Osteocyte (in vitro differentiated cells): ENCODE measurements around the gene CNTN5. TPM values are rescaled to one million over a fixed set of nuclear protein-coding genes. Genes with fewer than 3 reads are reported as not detected.

Experiments used
- DNase-seq: peaks from one replicate; pipeline ENCODE4 v3.0.0; 2021; ENCODE audit warnings: mixed read lengths; ENCODE audit not compliant: unreplicated experiment; ENCODE audit errors: extremely low spot score
- H3K27ac Mint-ChIP-seq: one replicate; pipeline ENCODE4 v1.8.0; 2021; ENCODE audit warnings: mild to moderate bottlenecking, mixed read lengths; ENCODE audit not compliant: unreplicated experiment
- H3K27me3 Mint-ChIP-seq: one replicate; pipeline ENCODE4 v1.8.0; 2021; ENCODE audit warnings: mixed read lengths; ENCODE audit not compliant: unreplicated experiment
- H3K36me3 Mint-ChIP-seq: one replicate; pipeline ENCODE4 v1.8.0; 2021; ENCODE audit warnings: mixed read lengths; ENCODE audit not compliant: unreplicated experiment
- H3K4me1 Mint-ChIP-seq: one replicate; pipeline ENCODE4 v1.8.0; 2021; ENCODE audit warnings: mixed read lengths; ENCODE audit not compliant: unreplicated experiment
- H3K4me3 Mint-ChIP-seq: one replicate; pipeline ENCODE4 v1.8.0; 2021; ENCODE audit warnings: mild to moderate bottlenecking, moderate library complexity, mixed read lengths; ENCODE audit not compliant: unreplicated experiment
- H3K9me3 Mint-ChIP-seq: one replicate; pipeline ENCODE4 v1.8.0; 2021; ENCODE audit warnings: mixed read lengths; ENCODE audit not compliant: unreplicated experiment
- total RNA-seq: library from RNA; stranded (reverse); gene quantifications from 2 replicates; pipeline ENCODE4 v1.2.1, GENCODE V29; 2021
- TF ChIP-seq, protein P1 (sequence below): fragments of 200-600 bp; sonication (generic); IDR thresholded peaks from 2 replicates; pipeline ENCODE4 v1.5.0; 2021; ENCODE audit warnings: antibody characterized with exemption, mild to moderate bottlenecking, moderate library complexity

Gene CNTN5
- total RNA-seq, 1 donor from 2014 or later, result 0.30 TPM

DNA sequence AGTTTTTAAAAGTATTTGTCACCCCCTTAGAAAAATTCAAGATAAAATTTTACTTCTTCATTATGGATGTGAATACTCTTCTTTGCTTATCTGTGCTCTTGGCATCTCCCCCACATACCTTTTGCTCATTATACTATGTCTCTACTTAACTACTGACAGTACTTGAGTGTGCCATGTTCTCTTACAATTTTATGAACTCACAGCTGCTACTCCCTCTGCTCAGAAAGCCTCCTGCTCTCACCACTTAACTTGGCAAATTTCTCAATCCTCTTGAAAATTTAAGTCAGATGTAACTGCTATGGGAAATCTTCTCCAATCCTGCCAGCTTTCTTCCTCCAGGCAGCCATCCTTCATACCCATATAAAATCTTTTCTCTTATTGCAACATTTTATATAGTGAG, 163.4 kb downstream of the CNTN5 start:
- TF ChIP-seq, protein P1, sequence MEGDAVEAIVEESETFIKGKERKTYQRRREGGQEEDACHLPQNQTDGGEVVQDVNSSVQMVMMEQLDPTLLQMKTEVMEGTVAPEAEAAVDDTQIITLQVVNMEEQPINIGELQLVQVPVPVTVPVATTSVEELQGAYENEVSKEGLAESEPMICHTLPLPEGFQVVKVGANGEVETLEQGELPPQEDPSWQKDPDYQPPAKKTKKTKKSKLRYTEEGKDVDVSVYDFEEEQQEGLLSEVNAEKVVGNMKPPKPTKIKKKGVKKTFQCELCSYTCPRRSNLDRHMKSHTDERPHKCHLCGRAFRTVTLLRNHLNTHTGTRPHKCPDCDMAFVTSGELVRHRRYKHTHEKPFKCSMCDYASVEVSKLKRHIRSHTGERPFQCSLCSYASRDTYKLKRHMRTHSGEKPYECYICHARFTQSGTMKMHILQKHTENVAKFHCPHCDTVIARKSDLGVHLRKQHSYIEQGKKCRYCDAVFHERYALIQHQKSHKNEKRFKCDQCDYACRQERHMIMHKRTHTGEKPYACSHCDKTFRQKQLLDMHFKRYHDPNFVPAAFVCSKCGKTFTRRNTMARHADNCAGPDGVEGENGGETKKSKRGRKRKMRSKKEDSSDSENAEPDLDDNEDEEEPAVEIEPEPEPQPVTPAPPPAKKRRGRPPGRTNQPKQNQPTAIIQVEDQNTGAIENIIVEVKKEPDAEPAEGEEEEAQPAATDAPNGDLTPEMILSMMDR, result no peak
- Mint-ChIP-seq H3K36me3 (no peaks in the 10 kb centered on the region), H3K9me3 (no peaks in the 10 kb centered on the region), H3K27me3 (peaks cover 11% of the 10 kb centered on the region), H3K4me1 (no peaks in the 10 kb centered on the region), H3K4me3 (no peak overlapping the region), H3K27ac (no peak overlapping the region)
- no peak for DNase-seq

DNA sequence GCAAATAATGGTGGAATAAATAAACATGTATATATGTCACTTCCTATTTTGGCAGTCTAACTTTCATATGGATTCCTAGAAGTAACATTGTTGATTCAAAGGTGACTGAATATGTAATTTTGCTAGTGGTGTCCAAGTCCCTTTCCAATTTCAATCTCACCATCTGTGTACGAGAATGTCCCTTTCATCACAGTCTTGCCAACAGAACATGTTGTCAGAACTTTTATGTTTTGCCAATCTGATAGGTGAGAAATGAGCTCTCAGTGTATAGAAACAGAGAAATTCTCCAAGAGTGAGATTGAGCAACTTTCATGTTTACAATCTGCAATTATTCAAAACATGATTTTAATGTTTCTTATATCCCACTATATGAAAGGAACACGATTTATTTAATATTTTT, 167.5 kb downstream of the CNTN5 start:
- Mint-ChIP-seq H3K36me3 (no peaks in the 10 kb centered on the region), H3K9me3 (no peaks in the 10 kb centered on the region)

DNA sequence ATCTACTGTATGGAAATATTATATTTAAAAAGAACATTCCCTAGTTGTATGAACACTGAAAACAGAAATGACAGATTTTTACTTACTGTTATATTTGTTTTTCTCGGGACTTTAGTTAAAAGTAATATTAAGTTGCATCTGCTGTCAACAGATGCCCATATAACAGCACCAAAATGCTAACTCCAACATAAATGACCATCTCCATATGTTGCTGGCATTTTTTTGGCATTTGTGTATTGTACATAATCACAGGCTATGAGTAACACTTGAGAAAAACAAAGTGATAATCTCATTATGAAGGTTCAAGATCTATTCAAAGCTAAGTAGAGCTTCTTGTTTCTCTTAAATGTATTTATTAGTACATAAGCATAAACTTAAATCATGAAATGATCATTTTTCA, 172.0 kb downstream of the CNTN5 start:
- H3K4me1 Mint-ChIP-seq, result no peaks in the 10 kb centered on the region
- H3K27me3 Mint-ChIP-seq, result peaks cover 13% of the 10 kb centered on the region
- H3K4me3 Mint-ChIP-seq, result no peak overlapping the region
- no peak overlapping the region for H3K27ac Mint-ChIP-seq
- no peak for DNase-seq
- TF ChIP-seq, protein P1, result no peak
- H3K9me3 Mint-ChIP-seq, result no peaks in the 10 kb centered on the region
- no peaks in the 10 kb centered on the region for H3K36me3 Mint-ChIP-seq

More for the DNA sequence above, 167.5 kb downstream of the CNTN5 start:
- Mint-ChIP-seq H3K27me3 (peaks cover 21% of the 10 kb centered on the region), H3K27ac (no peak overlapping the region), H3K4me1 (no peaks in the 10 kb centered on the region), H3K4me3 (no peak overlapping the region)
- no peak for DNase-seq
- TF ChIP-seq, protein P1, result no peak

DNA sequence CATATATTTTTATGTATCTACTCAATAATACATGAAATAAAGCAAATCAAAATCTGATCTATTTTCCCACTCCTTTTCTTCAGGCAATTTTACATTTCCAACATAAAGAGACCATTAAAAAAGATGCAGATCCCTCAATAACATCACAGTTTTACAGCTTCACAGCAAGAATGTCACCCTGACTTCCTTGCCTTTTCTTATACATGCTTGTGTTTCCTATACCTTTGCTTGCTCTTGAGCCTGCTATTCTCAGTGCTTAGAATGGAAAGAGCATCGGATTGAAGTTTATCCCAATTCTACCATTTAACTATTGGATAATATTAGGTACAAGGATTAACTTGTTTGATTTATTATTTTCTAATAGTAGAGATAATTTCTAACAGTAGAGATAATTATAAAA, 176.7 kb downstream of the CNTN5 start:
- no peak for DNase-seq
- Mint-ChIP-seq H3K27ac (no peak overlapping the region), H3K4me3 (no peak overlapping the region), H3K27me3 (peaks cover 2% of the 10 kb centered on the region), H3K4me1 (no peaks in the 10 kb centered on the region), H3K36me3 (no peaks in the 10 kb centered on the region), H3K9me3 (no peaks in the 10 kb centered on the region)
- TF ChIP-seq, protein P1, result no peak

DNA sequence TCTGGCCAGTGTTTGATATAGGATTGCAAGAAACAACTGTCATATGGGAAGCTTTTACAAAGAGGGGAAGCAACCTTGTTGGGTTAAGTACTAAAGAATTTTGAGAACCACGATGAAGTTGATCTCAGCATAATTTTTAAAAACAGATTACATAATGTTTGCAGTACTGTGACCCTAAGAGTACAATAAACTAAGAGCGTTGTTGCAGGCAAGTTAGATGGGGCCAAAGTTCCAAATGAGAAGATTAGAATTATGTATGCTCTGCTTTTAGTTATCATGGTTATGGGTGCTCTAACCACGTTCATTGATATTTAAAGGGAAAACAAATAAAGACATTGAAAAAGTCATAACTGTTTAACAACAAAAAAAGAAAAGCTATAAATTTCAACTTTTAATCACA, 177.5 kb downstream of the CNTN5 start:
- Mint-ChIP-seq H3K27ac (no peak overlapping the region), H3K27me3 (peaks cover 2% of the 10 kb centered on the region), H3K4me1 (no peaks in the 10 kb centered on the region), H3K36me3 (no peaks in the 10 kb centered on the region), H3K9me3 (no peaks in the 10 kb centered on the region), H3K4me3 (no peak overlapping the region)
- no peak for DNase-seq
- TF ChIP-seq, protein P1, result no peak
